COLO668 (cell line): Measurements from ENCODE around the gene FCGR3B.
"Not testable (repeated sequence)": the region's sequence is repeated elsewhere in the genome, so short reads cannot be mapped to it uniquely, and the experiment has no call there.

Experiments
- DNase-seq: peaks from one replicate; lab custom pipeline; 2025; ENCODE audit not compliant: unreplicated experiment; lab: John Stamatoyannopoulos, UW

The FCGR3B gene

DNA sequence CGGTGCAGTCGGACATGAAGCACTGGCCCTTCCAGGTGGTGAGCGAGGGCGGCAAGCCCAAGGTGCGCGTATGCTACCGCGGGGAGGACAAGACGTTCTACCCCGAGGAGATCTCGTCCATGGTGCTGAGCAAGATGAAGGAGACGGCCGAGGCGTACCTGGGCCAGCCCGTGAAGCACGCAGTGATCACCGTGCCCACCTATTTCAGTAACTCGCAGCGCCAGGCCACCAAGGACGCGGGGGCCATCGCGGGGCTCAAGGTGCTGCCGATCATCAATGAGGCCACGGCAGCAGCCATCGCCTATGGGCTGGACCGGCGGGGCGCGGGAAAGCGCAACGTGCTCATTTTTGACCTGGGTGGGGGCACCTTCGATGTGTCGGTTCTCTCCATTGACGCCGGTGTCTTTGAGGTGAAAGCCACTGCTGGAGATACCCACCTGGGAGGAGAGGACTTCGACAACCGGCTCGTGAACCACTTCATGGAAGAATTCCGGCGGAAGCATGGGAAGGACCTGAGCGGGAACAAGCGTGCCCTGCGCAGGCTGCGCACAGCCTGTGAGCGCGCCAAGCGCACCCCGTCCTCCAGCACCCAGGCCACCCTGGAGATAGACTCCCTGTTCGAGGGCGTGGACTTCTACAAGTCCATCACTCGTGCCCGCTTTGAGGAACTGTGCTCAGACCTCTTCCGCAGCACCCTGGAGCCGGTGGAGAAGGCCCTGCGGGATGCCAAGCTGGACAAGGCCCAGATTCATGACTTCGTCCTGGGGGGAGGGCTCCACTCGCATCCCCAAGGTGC is 24.2 kb downstream of the FCGR3B start:
- DNase-seq = not testable (repeated sequence)

DNA sequence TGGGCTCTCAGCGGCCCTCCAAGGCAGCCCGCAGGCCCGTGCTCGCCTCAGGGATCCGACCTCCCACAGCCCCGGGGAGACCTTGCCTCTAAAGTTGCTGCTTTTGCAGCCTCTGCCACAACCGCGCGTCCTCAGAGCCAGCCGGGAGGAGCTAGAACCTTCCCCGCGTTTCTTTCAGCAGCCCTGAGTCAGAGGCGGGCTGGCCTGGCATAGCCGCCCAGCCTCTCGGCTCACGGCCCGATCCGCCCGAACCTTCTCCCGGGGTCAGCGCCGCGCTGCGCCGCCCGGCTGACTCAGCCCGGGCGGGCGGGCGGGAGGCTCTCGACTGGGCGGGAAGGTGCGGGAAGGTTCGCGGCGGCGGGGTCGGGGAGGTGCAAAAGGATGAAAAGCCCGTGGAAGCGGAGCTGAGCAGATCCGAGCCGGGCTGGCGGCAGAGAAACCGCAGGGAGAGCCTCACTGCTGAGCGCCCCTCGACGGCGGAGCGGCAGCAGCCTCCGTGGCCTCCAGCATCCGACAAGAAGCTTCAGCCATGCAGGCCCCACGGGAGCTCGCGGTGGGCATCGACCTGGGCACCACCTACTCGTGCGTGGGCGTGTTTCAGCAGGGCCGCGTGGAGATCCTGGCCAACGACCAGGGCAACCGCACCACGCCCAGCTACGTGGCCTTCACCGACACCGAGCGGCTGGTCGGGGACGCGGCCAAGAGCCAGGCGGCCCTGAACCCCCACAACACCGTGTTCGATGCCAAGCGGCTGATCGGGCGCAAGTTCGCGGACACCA is 25.0 kb downstream of the FCGR3B start:
- DNase-seq = not testable (repeated sequence)

DNA sequence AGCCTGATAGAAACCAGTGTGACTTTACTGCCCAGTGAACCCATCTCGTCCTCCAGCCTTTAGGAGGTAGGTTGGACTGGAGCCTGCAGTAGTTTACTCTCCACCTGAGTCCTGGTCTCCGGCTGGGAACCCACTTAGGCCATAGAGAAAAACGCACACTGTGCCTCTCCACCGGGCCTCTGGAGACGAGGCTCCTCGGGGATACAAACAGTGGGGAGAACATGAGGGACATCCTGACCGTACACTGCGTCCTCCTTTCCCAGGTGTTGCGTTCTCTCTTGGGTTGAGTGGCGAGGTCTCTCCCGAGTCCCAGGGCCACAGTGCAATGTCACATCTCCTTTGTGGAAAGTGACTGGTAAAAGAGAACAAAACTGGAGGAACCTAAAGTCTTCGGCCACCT is 26.0 kb downstream of the FCGR3B start:
- DNase-seq = not testable (repeated sequence)

DNA sequence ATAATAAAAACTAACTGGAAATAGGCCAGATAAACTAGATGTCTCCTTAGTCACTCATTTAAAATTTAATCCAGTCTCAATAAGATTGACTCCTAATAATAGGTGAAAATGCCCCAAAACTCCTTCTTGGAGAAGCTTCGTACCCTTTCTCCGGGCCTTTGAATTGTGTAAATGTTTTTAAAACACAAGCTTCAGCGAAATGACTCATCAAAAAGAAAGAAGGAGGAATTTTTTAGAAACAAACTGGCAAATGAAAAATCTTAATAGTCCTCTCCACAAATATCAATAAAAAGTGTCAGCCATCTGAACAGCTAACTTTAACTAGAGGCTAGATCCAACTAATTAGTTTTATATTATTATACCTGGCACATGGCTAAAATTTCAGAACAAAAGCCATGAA is 33.9 kb downstream of the FCGR3B start:
- DNase-seq = not testable (repeated sequence)

DNA sequence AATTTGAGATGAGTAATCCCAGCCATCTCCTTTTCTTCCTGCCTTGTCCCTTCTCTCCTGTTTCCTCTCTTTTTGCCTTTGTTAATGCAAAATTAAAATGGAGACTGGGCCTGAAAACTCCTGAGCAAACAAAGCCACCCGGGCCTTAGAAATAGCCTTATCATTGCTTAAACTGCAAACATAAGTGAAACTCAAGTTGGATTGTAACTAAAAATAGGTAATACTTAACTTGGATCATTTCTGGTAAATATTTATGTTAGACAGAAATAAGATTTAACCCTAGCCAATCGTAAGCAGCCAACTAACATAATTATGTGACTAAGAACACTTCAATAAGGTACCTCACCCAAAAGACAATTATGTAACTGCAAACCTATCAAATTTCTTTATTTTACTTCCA is 35.4 kb downstream of the FCGR3B start:
- not testable (repeated sequence) for DNase-seq

DNA sequence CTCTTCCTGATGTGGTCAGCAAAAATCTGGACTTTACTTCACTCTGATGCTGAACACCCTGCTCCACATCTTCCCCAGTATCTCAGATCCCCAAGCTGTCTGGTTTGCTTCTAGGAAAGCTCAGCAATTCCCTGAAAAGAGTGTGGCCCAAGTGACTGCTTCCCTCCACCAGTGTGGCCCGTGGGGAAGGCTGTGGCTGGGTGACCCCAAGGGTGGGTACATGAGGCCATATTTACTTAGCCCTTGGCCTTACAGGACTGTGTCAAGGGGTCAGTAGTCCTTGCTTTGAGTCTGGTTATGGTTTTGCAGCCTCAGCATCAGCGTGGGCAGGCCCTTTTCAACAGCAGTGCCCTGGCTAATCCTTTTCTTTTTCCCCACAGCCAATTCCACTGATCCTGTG is 35.8 kb downstream of the FCGR3B start:
- DNase-seq = not testable (repeated sequence)

DNA sequence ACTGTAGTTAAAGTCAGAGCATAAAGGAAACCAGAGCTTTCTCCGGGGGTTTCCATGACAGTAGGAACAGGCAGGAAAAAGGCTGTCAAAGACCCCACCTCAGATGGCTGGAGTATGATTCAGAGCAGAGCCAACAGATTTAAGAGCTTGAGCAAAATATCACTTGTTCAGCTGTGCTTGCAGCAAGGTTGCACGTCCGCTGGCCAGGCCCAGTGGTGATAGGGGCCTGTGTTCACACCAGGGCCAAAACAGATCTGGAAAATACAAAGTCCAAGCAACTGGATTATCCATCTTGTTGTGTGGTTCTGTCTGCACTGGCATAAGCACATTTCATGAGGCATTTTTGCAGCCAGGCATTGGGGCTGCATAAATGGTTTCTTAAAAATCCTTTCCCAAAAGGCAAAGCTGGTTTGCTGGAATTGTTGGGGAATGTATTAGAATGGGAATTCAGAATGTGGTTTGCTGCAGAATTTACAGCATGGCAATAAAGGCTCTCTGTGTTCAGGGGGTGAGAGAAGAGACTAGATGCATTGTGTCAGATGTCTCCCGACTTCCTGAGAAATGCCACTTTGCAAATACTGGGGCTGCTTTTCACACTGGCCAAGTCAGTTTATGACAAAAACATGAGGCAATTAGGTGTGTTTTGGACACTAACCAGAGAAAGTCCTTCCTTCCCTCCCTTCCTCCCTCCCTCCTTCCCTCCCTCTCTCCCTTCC is 36.5 kb downstream of the FCGR3B start:
- not testable (repeated sequence) for DNase-seq

DNA sequence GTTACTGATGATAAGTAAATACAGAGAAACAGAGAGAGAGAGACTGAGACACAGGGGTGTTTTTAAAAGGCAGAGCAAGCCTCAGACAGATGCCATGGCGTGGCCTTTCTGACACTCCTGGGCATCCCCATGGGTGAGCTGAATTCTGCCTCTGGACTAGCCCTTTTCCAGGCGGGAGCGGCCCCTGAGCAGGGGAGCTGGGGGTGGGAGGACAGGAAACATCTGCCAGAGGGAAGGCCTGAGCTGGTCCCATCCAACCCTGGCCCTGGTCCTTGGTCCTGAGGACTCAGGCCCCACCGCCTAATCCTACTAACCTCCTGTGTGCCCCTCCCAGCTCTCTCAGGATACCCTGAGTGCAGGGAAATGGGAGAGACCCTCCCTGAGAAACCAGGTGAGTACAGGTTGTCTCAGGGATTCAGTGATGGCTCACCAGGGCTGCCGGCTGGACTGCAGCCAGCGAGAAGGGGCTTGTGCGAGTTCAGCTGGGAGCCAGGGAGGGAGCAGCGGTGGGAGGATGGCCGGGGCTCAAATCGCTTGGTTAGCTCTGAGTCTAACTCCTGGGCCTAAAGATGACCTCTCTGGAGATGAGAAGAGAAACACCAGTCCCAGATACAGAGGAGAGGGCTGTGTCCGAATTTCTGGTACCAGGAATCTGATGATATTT is 37.8 kb downstream of the FCGR3B start:
- DNase-seq = not testable (repeated sequence)

DNA sequence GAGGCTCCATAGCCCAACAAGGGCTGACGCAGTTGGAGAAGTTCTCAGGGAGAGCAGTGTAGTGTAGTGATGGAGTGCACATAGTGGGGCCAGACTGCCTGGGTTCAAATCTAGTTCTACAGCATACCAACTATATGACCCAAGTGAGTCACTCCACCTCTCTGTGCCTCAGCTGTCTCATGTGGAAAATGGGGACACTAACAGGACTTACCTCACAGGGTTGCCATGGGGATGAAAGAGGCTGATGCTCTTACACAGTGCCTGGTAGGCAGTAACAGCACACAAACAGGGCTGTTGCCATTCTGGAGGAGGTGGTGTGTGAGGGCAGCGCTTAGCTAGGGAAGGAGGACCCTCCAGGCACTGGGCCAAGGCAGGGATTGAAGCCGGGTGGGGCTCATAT is 38.4 kb downstream of the FCGR3B start:
- not testable (repeated sequence) for DNase-seq

DNA sequence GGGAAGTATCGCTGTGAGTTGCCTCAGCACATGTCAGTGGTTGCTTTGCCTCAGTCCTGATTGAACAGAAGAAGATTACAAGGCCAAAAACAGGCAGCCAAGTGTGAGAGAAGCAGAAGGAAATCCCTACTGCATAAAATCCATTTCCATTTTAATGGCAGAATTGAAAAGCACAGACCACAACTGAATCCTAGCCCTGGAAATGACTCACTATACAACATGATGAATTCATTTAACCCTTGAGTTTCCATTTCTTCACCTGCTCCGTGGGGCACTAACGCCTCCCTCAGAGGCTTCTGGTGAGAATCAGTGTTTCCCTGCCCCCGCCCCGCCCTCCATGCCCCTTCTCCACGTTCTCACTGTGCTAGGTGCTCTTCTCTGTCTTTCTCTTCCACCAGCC is 41.1 kb downstream of the FCGR3B start:
- not testable (repeated sequence) for DNase-seq

DNA sequence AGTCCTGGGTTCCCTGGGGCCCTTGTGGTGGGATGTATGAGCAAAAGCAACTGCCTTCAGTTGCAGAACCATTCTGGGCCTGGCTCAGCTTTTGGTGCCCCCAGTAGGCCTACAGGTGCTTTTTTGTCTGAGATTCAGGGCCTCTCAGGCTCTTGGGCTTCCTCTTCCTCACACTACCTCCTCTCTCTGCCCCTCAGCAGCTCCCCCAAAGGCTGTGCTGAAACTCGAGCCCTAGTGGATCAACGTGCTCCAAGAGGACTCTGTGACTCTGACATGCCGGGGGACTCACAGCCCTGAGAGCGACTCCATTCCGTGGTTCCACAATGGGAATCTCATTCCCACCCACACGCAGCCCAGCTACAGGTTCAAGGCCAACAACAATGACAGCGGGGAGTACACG is 41.6 kb downstream of the FCGR3B start:
- DNase-seq = not testable (repeated sequence)

DNA sequence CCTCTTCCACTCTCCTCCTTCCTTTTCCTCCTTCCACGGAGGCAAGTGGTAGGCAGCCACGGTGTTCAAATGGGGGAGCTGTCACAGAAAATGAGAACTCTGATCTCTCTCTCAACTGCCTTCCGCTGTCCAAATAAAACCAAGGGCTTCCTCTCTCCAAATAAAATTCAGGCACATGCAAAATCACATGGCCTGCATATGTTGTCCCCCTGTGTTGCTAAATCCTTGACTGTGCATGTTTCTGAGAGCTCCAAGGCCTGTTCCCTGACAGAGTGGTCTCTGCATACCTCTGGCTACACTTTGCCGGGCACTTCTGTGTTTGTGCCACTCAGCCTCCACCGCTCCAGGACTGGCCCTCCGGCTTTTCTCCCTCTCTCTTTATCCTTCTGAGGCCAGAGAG is 42.4 kb downstream of the FCGR3B start:
- DNase-seq = not testable (repeated sequence)

DNA sequence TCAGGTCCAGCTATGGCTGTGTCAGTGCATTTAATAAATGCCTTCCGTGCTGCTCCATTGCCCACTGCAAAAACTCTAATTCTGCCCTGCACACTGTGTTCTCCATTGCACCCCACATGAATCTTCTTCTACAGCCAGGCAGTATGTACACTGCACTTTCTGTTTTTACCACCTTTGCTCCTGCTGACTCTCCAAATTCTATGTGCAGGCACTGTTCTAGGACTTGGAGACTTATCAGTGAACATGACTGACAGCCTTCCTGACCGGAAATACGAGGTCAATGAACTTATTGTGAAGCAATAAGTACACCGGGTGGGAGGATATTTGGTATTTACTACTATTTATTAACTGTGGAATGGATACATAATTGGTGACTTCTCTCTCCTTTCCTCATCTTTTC is 48.1 kb downstream of the FCGR3B start:
- not testable (repeated sequence) for DNase-seq

DNA sequence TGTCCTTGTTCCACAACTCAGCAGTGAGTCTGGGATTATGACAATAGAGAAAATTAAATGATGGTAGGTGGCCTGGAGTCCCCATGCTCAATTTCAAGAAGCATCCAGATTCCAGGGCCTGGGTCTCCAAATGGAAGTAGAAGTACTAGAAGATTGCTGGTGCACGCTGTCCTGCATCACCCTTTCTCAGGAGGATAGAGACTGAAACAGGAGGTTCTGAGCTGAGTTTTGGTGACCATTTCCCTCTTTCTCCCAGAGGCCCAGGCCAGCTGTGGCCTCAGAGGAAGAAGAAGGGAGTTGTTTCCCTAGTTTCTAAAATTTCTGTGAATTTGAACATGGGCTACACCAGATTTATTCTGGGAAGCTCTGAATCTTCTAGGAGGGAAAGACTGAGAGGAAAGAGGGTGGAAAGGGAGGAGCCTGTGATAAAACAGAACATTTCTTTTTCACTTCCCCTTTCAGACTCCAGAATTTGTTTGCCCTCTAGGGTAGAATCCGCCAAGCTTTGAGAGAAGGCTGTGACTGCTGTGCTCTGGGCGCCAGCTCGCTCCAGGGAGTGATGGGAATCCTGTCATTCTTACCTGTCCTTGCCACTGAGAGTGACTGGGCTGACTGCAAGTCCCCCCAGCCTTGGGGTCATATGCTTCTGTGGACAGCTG is 50.0 kb downstream of the FCGR3B start:
- DNase-seq = not testable (repeated sequence)

DNA sequence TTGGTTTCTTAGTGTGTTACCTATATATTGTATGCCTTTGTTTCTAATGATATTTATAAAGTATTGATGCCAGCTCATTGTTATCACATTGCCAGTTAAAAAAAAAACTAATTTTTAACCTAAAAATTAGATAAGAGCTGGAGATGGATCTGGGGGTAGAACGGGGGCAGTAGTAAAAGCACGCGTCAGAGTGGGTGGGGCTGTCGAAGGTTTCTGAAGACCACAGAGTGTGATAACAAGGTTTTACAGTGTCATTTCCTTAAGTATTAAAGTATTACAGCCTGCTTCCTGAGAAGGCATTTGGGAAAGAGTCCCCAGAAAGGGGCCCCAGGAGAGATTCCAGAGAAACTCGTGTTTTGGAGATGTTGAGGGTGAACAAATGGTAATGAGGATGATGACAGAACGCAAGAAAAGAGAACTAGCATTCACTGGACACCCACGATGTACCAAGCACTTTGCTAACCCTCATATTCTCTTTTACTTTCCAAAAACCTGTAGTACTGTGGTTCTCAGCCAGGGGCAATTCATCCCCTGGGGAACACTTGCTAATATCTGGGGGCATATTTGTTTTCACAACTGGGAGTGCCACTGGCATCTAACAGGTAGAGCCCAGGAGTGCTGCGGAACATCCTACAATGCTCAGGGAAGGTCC is 51.0 kb downstream of the FCGR3B start:
- not testable (repeated sequence) for DNase-seq

DNA sequence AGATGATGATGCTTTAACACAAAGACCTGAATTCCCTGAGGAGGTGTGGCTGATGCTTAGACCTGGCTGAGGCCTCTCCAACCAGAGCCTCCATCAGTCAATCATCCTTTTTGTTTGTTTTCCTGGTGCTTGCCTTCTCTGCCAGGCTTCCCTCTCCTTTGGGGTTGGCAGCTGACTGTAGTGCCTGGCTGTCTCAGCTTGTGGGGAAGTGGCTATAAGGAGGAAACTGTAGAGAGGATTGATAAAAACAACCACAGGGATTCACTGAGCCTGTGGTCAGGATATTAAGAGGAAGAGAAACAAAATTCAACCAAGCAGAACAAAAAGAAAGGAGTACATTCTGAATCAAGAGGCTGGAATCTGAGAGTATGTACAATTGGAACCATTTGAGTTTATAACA is 54.3 kb downstream of the FCGR3B start:
- not testable (repeated sequence) for DNase-seq
